Testis (tissue), 3 donors: Measurements from ENCODE around the gene TECR. TPM values are rescaled to one million over a fixed set of nuclear protein-coding genes. Genes with fewer than 3 reads are reported as not detected.

Experiments
- DNase-seq: peaks from one replicate; pipeline ENCODE4 v3.0.0-alpha.2; 2019
- H3K27ac ChIP-seq, 2 donors: fragments of 200-600 bp; sonication (generic); one replicate each; pipeline ENCODE4 v1.5.1; 2019
- H3K27me3 ChIP-seq: fragments of 200-600 bp; sonication (generic); one replicate; pipeline ENCODE4 v1.5.1; 2019
- H3K36me3 ChIP-seq: fragments of 200-600 bp; sonication (generic); one replicate; pipeline ENCODE4 v1.5.1; 2017; ENCODE audit warnings: low read depth; ENCODE audit errors: missing control alignments
- H3K4me1 ChIP-seq: fragments of 200-600 bp; sonication (generic); one replicate; pipeline ENCODE4 v1.5.1; 2019
- H3K4me3 ChIP-seq, 2 donors: fragments of 200-600 bp; sonication (generic); one replicate each; pipeline ENCODE4 v1.5.1; 2017 to 2019
- H3K9me3 ChIP-seq: fragments of 200-600 bp; sonication (generic); one replicate; pipeline ENCODE4 v1.5.1; 2017
- CTCF ChIP-seq, 3 experiments: fragments of 450-650 bp in 2 of 3; fragments of 200-600 bp in 1 of 3; sonication (generic) in 1 of 3; IDR thresholded peaks; one replicate each; pipeline ENCODE4 v1.5.1; 2016 to 2019; ENCODE audit warnings: antibody characterized with exemption in 3 of 3, mild to moderate bottlenecking in 2 of 3, moderate library complexity in 1 of 3
- POLR2A ChIP-seq: fragments of 450-650 bp; IDR thresholded peaks from one replicate; pipeline ENCODE4 v1.6.1; 2017; ENCODE audit warnings: antibody characterized with exemption, mild to moderate bottlenecking, moderate library complexity
- WGBS, 2 donors: methylation state at CpG; one replicate each; pipeline ENCODE4 v1.1.5; 2018; 5-methylcytosine and 5-hydroxymethylcytosine counted together
- intact Hi-C: fragments of 100-400 bp; cut with DNase I; formaldehyde crosslinking; loops from one replicate; pipeline ENCODE4 v1.15.1; 2023; ENCODE audit warnings: low total_unique reads
- polyA plus RNA-seq: library from polyadenylated mRNA; stranded (reverse); fragments of 350-450 nt; fragmentation: Illumina TruSeq; extraction: RNeasy Lipid Tissue Mini Kit (QIAGEN cat#74804); gene quantifications from one replicate; pipeline ENCODE4 v1.2.3, GENCODE V29; 2014; ENCODE audit warnings: low read depth, low replicate concordance; ENCODE audit not compliant: insufficient read depth
- total RNA-seq, 2 donors: library from RNA; depleted of rRNA; stranded (reverse); fragments of >200 nt; gene quantifications; one replicate each; pipeline ENCODE4 v1.2.3, GENCODE V29; 2016

Gene TECR
- total and polyA plus RNA-seq, 3 donors from 2014 or later = 164 to 418 (median 192) TPM

DNA sequence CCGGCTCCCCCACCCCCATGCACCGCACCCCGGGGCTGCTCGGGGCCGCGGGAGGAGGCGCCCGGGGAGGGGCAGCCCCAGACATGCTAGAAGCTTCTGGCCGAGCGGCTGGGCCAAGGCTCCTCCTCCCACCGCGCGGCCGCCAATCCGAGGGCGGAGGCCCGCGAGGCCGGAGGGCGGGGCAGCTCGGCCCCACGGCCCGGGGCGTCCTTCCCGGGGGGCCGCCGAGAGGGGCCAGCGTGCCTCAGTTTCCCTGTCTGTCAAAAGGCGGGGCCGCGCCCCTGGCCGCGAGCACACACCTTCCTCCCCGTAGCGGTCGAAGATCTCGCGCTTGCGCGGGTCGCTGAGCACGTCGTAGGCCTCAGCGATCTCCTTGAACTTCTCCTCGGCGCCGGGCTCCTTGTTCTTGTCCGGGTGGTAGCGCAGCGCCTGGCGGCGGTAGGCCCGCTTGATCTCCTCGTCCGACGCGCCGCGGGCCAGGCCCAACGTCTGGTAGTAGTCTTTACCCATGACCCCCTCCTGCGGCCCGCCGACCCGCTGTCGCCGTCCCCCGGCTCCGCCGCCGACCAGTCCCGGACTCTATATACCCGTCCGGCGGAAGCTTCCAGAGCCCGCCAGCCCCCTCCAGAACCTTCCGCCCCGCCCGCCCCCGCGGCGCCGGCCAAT, 11.4 kb upstream of the TECR start, which contains the start of gene DNAJB1:
Gene DNAJB1 (minus strand): TSS at position 558 of the 666 bp plus-strand sequence. CDS start 48 bp downstream, at position 510.
- intact Hi-C loops = no loop called here

GRCh38 chr19:14519245-14519859, 10.0 kb upstream of the TECR start:
- no peaks in the 10 kb centered on the region for H3K36me3 ChIP-seq
- no peak for TF ChIP-seq CTCF (IDR thresholded peaks at IDR 0.05)
- no peak for TF ChIP-seq POLR2A
- intact Hi-C loops = no loop called here
- peak overlapping the region; percentile 31 to 89 for H3K4me3 ChIP-seq
- no peak for DNase-seq
- no peaks in the 10 kb centered on the region for H3K27me3 ChIP-seq
- no peaks in the 10 kb centered on the region for H3K9me3 ChIP-seq
- H3K27ac ChIP-seq = peak overlapping the region; percentile 99 to 100
- WGBS, 2 donors = 39 to 57% methylated on average over 22 of the region's 22 CpGs
- peaks cover 41% of the 10 kb centered on the region for H3K4me1 ChIP-seq

More for the DNA sequence above, 11.4 kb upstream of the TECR start, which contains the start of gene DNAJB1:
- Histone ChIP-seq H3K27ac (peak within 1 kb of the TSS; percentile 99 to 100), H3K36me3 (no peaks in the 10 kb centered on the region), H3K27me3 (no peaks in the 10 kb centered on the region), H3K4me3 (peak within 1 kb of the TSS; percentile 89 to 99), H3K9me3 (no peaks in the 10 kb centered on the region), H3K4me1 (peaks cover 44% of the 10 kb centered on the region)
- peak in 1 of 3 experiments; percentile 23 for TF ChIP-seq CTCF (IDR thresholded peaks at IDR 0.05)
- peak; percentile 94 for TF ChIP-seq POLR2A
- peak; percentile 84 for DNase-seq
- WGBS, 2 donors = 1 to 40% methylated on average over 1 to 71 of the region's 82 CpGs

GRCh38 chr19:14519860-14520407, 9.5 kb upstream of the TECR start:
- intact Hi-C loops = no loop called here
- Histone ChIP-seq H3K27me3 (no peaks in the 10 kb centered on the region), H3K4me1 (peaks cover 36% of the 10 kb centered on the region), H3K36me3 (no peaks in the 10 kb centered on the region), H3K4me3 (no peak overlapping the region), H3K9me3 (no peaks in the 10 kb centered on the region), H3K27ac (peak overlapping the region; percentile 99 to 100)
- DNase-seq = peak; percentile 76
- TF ChIP-seq POLR2A (no peak), CTCF (IDR thresholded peaks at IDR 0.05) (no peak)
- WGBS, 2 donors = 42 to 52% methylated on average over 2 of the region's 2 CpGs

DNA sequence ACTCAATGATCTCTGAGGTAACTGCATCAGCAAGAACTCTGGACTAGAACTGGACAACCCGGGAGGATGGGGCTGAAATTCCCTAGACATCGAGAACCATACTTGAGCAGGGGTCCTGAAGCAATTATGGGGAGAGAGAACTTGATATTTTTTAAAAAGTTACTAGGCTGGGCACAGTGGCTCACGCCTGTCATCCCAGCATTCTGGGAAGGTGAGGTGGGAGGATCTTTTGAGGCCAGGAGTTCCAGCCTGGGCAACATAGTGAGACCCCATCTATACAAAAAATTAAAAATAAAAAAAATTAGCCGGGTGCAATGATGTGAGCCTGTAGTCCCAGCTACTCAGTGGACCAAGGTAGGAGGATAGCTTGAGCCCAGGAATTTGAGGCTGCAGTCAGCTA, 8.9 kb upstream of the TECR start:
- Histone ChIP-seq H3K4me3 (no peak overlapping the region), H3K27ac (peak overlapping the region in 1 of 2 donors; percentile 100), H3K27me3 (no peaks in the 10 kb centered on the region), H3K36me3 (no peaks in the 10 kb centered on the region), H3K4me1 (peaks cover 31% of the 10 kb centered on the region), H3K9me3 (no peaks in the 10 kb centered on the region)
- intact Hi-C loops = no loop called here
- WGBS, 2 donors = 88 to 94% methylated on average over 4 of the region's 4 CpGs
- TF ChIP-seq CTCF (IDR thresholded peaks at IDR 0.05) (no peak), POLR2A (no peak)
- no peak for DNase-seq
